GM19468 (cell line): ENCODE data around the gene RAB40C.

Experiments used
- ATAC-seq: cut with Tn5 transposase; IDR thresholded peaks from one replicate; pipeline ENCODE4 v1.9.1; 2021; ENCODE audit warnings: mild to moderate bottlenecking, moderate library complexity, moderate number of reproducible peaks; ENCODE audit not compliant: unreplicated experiment; ENCODE audit errors: extremely low read depth

The RAB40C gene

DNA sequence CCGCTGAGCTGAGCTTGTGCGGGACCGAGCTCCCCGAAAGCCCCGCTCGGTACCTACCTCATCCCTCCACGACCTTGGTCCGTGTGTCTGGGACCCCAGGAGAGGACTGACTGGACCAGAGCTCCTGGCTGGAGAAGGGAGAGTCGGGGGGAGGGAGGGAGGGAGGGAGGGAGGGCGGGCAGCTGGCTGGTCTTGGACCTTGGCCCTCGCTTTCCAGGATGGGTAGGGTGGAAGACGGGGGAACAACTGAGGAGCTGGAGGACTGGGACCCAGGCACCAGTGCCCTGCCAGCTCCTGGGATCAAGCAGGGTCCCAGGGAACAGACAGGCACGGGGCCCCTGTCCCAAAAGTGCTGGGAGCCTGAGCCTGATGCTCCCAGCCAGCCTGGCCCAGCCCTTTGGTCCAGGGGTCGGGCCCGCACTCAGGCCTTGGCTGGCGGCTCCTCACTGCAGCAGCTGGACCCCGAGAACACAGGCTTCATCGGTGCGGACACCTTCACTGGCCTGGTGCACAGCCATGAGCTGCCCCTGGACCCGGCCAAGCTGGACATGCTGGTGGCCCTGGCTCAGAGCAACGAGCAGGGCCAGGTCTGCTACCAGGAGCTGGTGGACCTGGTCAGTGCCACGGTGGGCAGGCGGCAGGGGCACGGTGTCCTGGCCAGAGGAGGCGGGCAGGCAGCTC lies 86.2 kb downstream of the RAB40C start:
- no peak for ATAC-seq

DNA sequence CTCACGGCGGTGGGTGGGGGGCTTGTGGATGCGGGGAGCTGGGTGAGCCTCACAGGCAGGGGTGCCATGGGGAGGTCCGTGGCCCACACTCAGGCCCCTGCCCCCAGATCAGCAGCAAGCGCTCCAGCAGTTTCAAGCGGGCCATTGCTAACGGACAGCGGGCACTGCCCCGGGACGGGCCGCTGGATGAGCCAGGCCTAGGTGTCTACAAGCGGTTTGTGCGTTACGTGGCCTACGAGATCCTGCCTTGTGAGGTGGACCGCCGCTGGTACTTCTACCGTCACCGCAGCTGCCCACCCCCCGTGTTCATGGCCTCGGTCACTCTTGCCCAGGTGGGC lies 86.7 kb downstream of the RAB40C start:
- ATAC-seq: no peak

DNA sequence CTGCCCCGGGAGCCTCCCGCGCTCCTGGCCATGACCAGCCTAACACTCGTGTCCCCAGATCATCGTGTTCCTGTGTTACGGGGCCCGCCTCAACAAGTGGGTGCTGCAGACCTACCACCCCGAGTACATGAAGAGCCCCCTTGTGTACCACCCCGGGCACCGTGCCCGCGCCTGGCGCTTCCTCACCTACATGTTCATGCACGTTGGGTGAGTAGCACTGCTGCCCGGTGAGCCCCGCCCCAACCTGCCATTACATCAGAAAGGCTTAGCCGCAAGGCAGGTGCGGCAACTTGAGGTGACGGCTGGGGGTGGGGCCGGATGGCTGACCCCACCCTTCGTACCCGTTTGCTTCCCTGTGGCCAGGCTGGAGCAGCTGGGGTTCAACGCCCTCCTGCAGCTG lies 87.0 kb downstream of the RAB40C start:
- ATAC-seq: no peak

DNA sequence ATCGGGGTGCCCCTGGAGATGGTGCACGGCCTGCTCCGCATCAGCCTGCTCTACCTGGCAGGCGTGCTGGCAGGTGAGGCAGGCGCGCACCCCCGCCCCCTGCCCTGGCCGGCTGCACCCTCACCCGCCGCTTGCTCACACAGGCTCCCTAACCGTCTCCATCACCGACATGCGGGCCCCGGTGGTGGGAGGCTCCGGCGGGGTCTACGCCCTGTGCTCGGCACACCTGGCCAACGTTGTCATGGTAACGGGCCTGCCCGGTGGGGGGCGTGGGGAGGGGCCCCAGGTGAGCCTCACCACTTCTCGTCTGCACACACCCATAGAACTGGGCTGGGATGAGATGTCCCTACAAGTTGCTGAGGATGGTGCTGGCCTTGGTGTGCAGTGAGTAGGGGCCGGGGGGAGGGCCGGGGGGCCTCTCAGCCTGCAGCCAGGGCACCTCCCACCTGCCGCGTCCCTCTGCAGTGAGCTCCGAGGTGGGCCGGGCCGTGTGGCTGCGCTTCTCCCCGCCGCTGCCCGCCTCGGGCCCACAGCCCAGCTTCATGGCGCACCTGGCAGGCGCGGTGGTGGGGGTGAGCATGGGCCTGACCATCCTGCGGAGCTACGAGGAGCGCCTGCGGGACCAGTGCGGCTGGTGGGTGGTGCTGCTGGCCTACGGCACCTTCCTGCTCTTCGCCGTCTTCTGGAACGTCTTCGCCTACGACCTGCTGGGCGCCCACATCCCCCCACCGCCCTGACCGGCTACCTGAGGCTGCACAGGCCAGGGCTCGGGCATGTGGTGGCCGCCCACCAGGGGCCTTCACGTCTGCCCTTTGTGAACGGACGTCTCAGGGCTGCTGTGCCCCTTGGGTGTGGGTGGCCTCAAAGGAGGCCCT lies 87.7 kb downstream of the RAB40C start:
- ATAC-seq: no peak

DNA sequence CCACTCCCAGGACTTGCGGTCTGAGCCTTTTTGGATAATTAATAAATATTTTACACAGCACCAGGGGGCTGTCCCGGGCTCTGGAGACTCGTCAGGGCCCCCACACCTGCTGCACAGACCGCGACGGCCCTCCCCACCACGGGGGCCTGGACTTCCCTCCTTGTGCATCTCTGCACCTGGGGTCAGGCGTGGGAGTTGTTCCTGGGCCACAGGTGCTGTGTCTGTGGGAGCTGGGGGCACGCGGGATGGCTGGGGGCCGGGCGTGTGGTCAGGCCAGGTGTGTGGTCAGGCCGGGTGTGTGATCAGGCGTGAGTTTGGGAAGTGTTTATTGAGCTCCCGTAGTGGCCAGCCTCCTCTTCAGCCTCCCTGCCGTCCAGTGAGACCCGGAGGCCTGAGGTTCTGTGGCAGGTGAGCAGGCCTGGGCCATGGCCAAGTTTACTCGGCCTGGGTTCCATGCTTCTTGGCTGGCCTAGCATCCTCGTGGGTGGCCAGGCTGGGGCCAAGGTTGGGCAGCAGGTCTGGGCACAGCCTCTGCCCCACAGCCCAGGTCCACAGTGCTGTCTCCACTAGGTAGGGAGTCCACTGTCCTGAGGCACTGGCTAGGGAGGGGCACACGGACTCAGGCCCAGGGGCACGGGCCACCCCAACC lies 88.5 kb downstream of the RAB40C start:
- ATAC-seq: no peak
